H4 (cell line): Measurements from ENCODE around the gene COX11. TPM values are rescaled to one million over a fixed set of nuclear protein-coding genes. Genes with fewer than 3 reads are reported as not detected.
A peak's percentile ranks its signal among the peaks of the same experiment; 100 is the strongest.

Experiments used
- DNase-seq: peaks from one replicate; pipeline ENCODE4 v3.0.0-alpha.2; 2015; ENCODE audit warnings: low spot score
- total RNA-seq: library from RNA; depleted of rRNA; stranded (reverse); fragments of >200 nt; shearing (Covaris generic); gene quantifications from 2 replicates; pipeline ENCODE4 v1.2.3, GENCODE V29; 2014; rRNA removed

COX11 gene, protein sequence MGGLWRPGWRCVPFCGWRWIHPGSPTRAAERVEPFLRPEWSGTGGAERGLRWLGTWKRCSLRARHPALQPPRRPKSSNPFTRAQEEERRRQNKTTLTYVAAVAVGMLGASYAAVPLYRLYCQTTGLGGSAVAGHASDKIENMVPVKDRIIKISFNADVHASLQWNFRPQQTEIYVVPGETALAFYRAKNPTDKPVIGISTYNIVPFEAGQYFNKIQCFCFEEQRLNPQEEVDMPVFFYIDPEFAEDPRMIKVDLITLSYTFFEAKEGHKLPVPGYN
- 111 and 122 TPM in 2 replicates for total RNA-seq

DNA sequence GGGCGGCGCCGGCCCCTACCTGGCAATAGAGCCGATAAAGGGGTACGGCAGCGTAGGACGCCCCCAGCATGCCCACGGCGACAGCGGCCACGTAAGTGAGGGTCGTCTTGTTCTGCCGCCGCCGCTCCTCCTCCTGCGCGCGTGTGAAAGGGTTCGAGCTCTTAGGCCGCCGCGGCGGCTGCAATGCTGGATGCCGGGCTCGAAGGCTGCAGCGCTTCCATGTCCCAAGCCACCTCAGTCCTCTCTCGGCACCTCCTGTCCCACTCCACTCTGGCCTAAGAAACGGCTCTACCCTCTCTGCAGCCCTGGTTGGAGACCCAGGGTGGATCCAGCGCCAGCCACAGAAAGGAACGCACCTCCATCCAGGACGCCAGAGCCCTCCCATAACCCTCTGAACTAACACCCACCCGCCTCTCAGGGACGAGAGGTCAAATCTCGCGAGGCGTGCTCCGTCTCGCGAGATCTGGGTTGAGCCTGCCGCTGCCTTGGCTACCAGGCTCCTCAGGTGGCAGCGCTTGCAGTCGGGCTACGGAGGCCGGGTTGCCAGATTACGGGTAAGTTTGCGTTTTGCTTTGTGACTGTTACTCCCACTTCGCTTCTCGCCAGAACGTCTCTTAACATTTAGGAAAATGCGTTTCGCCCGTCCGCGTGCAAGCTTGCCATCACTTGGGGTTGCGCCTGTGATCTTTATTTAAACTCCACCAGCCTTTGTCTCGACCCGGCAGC is at the start of gene COX11, which contains the start of gene STXBP4:
Gene COX11 (minus strand): TSS at position 393 of the 726 bp plus-strand sequence. CDS start 8 bp downstream, at position 385.
Gene STXBP4 (plus strand): TSS at position 504 of the 726 bp plus-strand sequence. CDS start 17,455 bp downstream, outside the sequence.
- DNase-seq = peak; percentile 97

GRCh38 chr17:55005520-55005919 is 37.1 kb upstream of the COX11 start:
- peak; percentile 44 for DNase-seq

DNA sequence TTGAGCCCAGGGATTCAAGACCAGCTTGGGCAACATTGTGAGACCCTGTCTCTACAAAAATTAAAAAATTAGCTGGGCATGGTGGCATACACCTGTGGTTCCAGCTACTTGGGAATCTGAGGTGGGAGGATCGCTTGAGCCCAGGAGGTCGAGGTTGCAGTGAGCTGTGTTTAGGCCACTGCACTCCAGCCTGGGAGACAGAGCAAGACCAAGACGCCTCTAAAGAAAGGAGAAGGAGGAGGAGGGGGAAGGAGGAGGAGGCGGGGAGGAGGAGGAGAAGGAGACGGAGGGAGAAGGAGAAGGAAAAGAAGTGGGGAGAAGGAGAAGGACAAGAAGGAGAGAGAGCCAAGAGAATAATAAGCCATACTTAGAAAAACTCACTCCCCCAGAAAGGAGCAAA is 36.0 kb upstream of the COX11 start:
- DNase-seq = no peak

DNA sequence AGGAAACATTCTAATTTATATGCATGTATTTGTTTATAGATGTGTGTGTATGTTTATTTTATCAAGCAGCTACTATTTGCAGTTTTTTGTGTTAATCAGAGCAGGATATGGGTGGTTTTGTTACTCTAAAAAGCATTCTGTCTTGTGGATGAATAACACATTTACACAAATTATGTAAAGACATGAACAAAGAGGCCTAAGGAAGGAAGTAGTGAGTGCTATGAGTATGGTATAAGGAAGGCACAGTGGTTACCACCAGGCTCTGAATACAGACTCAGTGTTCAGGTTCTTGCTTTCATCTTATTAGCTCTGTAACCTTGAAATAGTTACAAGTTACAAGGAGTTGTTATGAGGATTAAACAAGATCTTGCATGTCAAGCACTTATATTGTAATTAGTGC is 34.0 kb upstream of the COX11 start:
- no peak for DNase-seq

DNA sequence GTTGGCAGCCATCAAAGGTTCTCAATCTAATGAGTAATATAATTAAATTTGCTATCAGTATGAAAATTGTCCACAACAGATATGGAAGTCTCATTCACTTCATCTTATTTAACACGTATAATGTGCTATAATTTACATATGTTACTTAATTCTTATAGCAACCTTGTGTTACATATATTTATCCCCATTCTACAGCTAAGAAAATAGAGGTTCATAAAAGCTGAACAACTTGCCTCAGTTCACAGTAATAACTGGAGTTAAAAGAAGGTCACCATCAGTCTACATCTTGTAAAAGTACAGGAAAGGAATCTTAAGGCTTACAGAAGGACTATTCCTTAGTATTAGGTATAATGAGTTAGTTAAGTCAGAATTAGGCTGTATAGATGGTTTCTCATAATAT is 28.0 kb upstream of the COX11 start:
- DNase-seq = no peak

DNA sequence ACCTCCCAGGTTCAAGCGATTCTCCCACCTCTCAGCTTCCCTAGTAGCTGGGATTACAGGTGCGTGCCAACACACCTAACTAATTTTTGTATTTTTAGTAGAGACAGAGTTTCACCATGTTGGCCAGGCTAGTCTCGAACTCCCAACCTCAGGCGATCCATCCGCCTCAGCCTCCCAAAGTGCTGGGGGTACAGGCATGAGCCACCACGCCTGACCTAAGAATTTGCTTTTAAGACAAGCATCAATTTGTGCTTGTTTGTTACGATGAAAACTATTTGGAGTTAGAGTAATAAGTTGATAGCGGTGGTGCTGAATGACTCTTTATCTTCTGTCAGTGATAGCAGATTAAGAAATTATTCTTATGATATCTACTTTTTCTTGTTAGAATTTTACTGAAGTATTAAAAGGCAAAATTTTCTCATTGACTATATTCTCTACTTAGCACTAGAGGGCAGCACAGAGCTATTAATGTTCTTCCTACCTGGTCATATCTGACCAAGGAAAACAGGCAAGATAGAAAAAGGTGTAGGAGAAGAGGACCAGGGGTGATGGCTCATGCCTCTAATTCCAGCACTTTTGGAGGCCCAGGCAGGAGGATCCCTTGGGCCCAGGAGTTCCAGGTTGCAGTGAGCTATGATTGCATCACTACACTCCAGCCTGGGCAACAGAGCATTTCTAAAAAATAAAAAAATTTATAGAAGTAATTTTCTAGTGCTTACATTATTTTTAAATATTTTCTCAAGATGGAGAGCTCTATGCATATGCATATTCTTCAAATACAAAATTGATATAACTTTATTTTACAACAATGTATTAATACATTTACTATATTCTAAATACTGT is 24.6 kb upstream of the COX11 start:
- peak; percentile 64 for DNase-seq

DNA sequence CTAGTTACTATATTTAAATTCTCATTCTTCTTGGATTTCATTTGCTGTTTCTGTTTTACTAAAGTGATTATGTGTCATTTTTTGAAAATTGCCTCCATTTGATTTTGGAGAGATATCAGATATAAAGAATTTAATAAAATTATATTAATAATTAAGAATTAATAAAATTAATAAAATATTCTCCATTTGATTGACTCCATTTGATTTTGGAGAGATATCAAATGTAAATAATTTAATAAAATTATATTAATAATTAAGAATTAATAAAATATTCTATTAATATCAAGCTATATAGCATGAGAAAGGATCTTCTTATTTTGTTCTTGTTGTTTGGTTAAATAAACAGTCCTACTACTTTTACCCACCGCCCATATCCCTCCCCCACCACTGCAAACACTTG is 23.1 kb upstream of the COX11 start:
- DNase-seq = no peak

DNA sequence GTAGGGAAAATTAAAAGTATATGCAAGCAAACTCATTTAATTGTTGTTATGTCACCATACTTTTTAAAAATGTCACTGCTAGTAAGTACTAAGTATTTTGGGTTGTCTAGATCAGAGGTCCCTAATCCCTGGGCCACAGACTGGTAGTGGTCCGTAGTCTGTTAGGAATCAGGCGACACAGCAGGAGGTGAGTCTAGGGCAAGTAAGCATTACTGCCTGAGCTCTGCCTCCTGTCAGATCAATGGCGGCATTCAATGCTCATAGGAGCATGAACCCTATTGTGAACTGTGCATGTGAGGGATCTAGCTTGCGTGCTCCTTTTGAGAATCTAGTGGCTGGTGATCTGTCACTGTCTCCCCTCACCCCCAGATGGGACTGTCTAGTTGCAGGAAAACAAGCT is 21.7 kb upstream of the COX11 start:
- DNase-seq = no peak

- no peak for DNase-seq
Observed at GRCh38 chr17:54985476-54985875, 17.0 kb upstream of the COX11 start.

- no peak for DNase-seq
Observed at GRCh38 chr17:54983260-54983659, 14.8 kb upstream of the COX11 start.

- DNase-seq = no peak
Observed at GRCh38 chr17:54982399-54982798, 13.9 kb upstream of the COX11 start.

- DNase-seq = no peak
Observed at GRCh38 chr17:54980375-54980774, 11.9 kb upstream of the COX11 start.

- no peak for DNase-seq
Observed at GRCh38 chr17:54979657-54980056, 11.2 kb upstream of the COX11 start.

DNA sequence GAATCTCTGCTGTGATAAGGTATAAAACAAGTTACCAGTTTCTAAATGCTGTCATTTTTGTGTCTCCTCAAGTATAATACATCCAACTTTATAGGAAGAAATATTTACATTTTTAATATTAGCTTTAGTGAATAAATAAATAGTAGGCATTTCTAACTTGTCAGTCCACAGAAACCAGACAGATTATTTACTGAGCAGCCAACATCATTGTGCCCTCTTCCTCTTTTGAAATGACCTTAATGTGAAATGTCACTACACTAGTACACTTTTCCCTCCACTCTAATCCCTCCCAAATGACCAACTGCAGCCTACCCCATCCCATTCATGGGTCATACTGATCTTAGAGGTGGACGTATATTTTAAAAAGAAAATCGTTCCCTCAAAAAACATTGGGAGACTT is 9.3 kb upstream of the COX11 start:
- no peak for DNase-seq

DNA sequence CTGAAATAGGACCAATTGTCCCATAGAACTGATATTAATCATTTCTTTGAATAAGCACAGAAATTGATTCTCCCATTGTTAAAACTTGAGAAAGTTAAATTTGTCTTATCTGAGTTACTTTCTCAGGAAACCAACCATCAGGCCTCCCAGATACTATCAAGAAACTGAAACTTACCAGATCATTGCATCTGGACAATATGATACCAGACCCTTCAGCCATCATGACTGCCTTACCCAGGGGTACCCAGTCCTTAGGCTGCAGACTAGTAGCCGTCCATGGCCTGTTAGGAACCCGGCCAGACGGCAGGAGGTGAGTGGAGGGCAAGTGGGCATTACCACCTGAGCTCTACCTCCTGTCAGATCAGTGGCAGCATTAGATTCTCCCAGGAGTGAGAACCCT is 7.9 kb upstream of the COX11 start:
- DNase-seq = no peak

GRCh38 chr17:54974759-54975158 is 6.3 kb upstream of the COX11 start:
- no peak for DNase-seq

DNA sequence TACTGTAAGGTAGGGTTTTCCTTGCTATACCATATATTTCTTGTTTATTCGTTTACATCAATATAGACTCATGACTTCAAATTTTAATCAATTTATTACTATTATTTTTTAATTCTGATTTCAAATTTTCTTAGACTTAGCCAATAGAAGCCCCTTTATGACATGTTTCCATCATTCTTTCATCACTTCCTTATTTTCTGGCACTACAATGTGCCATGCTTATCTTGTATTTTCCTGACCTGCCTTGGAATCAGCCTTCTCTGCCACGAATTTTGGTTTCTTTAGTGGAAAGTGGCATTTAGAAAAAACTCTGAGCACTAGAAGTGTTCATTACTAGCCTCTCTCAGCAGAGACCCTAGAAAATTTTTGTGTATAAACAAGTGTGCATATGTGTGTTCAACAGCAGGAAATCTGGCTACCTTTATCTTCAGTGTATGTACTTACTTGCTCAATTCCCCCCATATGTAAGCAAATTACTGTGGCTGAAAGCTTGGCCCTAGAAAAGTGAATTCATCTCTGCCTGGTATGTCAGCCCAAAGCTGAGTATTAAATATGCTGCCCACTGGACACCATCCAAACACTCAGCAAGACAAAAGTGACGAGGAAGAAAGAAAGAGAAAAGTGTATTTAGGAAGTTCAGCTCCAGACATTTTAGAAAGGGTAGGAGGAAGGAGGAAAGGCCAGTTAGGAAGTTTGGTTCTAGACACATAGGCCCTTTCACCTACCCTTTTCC is 4.1 kb upstream of the COX11 start:
- DNase-seq = no peak

DNA sequence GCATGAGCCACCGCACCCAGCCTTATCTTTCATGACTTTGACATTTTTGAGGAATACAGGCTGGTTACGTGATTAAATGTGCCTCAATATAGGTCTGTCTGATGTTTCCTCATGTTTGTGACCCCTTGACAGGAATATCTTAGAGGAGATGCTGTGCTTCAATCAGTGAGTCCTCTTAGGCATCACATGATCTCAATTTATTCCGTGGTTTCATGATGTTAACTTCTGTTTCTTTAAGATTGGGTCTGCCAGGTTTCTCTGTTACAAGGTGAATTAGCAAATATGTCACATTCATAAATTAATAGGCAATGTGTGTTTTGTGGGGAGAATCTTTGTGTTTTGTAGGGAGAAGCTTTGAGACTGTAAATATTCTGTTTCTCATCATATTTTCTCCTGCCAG is 3.4 kb upstream of the COX11 start:
- no peak for DNase-seq

DNA sequence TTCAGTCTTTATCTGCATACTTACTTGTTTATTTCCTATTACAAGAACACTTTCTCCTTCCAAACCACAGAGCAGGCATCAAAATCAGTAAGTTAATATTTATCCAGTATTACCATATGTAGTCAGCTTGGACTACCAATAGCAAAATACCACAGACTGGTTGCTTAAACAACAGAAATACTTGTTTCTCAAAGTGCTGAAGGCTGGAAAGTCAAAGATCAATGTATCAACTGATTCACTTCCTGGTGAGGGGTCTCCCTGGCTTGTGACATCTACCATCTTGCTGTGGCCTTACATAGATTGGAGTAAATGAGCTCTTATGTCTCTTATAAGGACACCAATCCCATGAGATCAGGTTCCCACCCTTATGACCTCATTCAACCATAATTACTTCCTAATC is 2.7 kb upstream of the COX11 start:
- DNase-seq = no peak

DNA sequence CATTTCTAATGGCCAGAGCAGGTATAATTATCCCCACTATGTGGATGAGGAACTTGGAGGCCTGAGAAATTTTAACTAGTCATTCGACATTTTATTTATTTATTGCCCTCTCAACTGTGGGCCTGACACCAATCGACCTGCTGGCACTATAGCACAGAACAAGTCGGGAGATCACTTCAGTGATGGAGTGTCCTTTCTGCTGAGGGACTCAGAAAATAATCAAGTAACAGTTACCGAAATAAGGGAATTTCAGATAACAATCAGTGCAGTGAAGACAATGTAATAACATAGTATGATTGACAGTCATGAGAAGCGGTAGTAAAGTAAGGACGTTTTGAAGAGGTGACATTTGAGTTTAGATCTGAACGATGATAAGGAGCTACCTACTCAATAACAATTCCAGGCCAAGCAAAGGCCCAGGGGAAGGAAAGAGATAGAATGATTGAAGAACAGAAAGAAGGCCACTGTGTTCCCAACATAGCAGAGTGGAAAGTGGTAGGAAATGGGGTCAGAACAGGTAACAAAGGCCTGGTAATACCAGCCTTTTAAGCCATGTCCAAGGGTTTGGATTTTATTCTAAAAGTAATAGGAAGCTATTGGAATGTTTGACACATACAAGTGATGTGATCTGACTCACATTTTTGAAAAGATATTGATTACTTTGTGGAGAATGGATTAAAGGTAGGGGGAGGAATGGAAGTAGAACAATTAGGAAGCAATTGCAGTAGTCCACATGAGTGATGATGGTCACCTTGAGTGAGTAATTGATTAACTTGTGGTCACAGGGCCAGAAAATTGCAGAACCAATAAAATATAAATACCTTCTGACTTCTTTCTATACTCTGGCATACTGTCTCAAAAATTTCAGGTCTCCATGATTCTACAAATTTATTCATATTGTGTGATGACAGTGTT is 1.5 kb upstream of the COX11 start:
- no peak for DNase-seq

GRCh38 chr17:54968988-54969332 is 506 bp upstream of the COX11 start:
- DNase-seq = peak; percentile 19
